Stimulated activated CD4-positive, alpha-beta T cell treated with anti-CD3 and anti-CD28 coated beads, TNF-alpha, amount 100 ng/mL, for 24 hours (primary cell): Measurements from ENCODE around the gene PRKCG.
A peak's percentile ranks its signal among the peaks of the same experiment; 100 is the strongest.

Source experiments
- DNase-seq, 3 experiments: peaks; one replicate each; pipeline ENCODE4 v3.0.0-alpha.2; 2020; ENCODE audit warnings: low read depth in 3 of 3

PRKCG gene

DNA sequence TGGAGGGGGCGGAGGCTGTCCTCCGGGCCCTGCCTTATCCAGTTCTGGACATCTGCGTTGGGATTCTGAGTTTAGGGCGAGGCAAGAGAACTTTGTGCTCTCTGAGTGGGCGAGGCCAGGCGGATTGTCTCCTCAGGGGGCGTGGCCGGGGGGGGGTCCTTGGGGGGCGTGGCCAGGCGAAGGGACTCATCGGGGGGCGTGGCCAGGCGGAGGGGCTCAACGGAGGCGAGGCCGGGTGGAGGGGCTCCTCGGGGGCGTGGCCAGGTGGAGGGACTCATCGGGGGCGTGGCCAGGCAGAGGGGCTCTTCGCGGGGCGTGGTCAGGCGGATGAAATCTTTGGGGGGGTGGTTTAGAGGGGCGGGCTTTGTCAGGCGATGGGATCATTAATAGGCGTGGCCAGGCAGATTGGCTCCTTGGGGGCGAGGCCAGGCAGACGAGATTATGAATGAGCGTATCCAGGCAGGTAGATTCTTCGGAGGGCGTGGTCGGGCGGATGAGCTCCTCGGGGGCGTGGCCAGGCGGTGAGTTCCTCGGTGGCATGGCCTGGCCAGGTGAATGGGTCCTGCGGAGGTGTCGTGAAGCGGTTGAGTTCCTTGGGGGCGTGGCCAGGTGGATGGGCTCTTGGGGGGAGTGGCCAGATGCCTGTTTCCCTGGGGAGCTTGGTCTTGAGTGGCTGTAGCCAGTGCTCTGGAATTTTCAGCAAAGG is 16.8 kb downstream of the PRKCG start:
- DNase-seq = no peak

DNA sequence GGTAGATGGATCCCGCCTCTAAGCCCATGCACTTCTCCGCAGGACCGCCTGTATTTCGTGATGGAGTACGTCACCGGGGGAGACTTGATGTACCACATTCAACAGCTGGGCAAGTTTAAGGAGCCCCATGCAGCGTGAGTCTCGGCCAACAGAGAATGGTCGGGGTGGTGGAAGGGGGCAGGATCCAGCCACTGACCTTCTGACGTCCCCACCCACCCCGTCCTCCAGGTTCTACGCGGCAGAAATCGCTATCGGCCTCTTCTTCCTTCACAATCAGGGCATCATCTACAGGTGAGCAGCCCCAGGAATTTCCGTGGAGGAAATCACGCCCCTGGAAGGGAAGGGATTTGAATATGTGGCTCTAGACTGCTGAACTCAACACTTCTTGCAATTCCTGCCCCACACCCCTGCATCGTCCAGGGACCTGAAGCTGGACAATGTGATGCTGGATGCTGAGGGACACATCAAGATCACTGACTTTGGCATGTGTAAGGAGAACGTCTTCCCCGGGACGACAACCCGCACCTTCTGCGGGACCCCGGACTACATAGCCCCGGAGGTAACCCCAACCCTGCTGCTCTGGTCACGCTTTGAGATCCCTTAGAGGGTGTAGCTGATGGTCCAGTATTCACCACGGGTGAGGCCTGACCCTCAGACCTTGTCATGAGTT is 18.3 kb downstream of the PRKCG start:
- no peak for DNase-seq

DNA sequence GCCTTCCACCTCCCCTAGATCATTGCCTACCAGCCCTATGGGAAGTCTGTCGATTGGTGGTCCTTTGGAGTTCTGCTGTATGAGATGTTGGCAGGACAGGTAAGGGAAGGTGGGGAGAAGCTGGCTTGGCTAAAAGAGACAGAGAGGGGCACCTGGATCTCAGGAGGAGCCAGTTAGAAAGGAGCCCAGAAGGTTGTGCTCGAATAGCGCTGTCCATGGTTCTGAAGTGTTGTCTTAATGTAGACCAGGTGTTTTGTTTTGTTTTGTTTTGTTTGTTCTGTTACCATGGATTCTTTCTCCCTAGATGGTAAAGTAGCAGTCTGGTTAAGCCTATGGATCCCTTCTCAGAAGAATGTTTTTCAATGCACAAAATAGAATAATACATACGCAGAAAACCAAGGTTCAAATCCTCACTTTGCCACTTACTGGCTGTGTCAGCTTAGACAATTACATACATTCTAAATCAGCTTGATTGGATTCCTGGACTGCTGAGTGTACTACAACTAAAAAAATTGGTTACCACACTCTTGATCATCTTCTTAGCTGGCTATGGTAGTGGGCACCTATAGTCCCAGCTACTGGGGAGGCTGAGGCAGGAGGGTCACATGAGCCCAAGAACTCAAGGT is 21.2 kb downstream of the PRKCG start:
- DNase-seq = no peak

DNA sequence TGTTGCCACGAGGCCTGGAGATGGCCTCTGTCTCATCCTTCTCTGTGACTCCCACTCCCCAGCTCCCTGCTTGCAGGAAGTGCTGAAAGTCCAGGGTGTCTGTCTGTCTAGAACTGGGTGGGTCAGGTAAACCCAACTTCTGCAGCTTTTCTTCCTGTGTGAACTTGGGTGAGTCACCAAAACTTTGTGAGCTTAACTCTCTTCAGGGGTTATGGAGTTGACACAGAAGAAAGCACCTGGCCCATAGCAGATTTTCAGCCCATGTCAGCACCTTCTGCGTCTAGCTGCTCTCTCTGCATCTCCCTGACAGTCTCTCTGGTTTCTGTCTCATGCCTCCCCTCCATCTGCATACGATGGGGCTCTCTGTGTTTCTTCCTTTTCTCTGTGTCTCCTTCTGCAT is 22.9 kb downstream of the PRKCG start:
- DNase-seq = no peak

DNA sequence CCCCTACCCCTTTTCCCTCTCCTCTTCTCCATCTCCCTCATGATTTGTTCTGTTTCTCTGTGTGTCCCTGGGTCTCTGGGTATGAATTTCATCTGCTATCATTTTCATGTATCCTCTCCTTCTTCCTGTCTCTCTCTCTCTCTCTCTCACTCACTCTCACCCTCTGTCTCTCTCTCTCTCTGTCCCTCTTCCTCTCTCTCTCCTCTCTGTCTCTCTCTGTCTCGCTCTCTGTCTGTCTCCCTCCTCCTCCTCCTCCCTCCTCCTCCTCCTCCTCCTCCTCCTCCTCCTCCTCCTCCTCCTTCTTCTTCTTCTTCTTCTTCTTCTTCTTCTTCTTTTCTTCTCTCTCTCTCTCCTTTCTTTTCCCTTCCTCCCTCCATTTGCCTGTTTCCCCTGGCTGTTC is 23.8 kb downstream of the PRKCG start:
- DNase-seq = no peak

DNA sequence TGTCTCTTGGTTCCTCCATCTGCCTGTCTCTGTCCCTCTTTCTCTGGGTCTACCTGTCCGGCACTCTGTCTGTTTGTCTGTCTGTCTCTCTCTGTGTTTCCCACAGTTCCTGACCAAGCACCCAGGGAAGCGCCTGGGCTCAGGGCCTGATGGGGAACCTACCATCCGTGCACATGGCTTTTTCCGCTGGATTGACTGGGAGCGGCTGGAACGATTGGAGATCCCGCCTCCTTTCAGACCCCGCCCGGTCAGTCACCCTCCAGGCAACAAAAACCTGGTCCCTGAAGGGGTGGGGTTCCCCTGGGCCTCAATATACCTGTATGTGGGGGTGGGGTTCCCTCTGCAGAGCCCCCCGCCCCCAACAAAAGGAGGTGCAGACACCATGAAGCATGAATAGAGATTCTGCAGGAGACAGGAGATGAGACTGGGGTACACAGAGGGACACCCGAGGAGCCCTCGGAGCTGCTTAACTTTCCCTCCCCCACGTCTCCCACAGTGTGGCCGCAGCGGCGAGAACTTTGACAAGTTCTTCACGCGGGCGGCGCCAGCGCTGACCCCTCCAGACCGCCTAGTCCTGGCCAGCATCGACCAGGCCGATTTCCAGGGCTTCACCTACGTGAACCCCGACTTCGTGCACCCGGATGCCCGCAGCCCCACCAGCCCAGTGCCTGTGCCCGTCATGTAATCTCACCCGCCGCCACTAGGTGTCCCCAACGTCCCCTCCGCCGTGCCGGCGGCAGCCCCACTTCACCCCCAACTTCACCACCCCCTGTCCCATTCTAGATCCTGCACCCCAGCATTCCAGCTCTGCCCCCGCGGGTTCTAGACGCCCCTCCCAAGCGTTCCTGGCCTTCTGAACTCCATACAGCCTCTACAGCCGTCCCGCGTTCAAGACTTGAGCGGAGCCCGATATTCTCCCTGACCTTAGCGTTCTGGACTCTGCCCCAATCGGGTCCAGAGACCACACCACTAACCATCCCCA is 24.5 kb downstream of the PRKCG start:
- peak; percentile 38 to 63 (median 44) for DNase-seq

DNA sequence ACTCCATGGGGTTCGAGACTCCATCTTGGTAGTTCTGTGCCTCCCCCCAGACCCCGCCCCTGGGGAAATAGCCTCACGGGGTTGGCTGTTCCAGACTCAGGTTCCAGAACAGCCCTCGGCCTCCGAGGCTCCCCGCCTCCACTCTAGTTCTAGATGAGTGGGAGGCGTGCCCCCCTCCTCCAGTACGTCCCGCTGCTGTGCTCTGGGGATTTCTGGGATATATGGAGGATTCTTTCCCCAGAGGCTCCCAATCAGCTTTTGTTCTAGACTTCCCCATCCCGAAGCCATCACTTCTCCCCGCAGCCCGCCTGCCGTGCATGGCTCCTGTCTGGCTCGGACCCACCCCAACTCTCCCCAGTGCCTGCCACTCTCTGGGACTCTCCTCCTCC is 25.2 kb downstream of the PRKCG start:
- DNase-seq = no peak

DNA sequence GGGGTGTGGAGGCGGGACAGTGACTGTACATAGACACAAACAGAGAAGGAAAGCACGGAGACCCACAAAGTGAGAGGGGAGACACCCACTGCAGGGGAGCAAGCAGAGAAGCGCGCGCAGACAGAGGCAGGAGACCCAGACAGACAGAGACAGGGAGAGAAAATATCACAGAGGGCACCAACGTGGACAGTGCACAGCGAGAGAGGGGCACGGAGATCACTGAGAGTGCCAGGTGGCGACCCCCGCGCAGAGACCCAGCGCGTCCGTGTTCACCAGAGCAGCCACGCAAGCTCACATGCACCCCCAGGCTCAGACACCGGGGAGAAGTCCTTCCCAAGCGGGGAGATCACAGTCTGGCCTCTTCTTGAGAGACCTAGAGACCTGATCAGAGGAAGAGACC is 25.7 kb downstream of the PRKCG start:
- no peak for DNase-seq

DNA sequence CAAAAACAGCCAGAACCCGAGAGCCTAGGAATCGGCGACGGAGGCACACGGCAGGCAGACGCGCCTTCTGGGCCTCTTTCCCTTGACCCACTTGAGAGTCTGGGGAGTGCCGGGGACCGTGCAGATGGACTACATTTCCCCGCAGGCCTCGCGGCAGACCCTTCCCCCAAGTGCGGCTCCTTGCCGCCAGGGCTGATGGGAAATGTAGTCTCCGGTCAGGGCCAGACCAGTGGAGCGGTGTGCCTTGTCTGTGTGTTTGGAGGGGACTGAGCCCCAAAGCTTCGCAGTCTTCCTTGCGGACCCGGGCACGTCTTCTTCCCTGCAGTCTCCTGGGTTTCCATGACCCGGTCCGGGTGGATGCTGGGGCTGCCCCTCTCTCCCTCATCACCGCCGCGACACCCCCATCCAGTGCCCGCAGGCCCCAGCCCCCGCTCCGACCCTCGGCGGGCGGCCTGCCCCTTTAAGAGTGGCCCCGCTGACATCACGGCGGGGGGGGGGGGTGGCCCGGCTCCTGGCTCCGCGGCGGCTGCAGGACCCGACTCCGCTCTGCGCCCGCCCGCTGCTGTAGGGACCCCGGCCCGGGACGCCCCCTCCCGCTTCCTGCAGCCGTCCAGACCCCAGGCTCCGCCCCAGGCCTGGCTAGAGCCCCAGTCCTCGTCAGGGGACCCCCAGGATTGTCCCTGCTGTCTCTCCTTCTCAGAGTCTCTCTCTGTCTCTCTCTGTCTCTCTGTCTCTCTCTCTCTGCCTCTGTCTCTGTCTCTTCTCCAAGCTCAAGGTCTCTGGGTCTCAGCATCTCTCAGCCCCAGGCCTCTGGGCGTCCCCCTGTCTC is 26.3 kb downstream of the PRKCG start:
- DNase-seq = peak; percentile 22 to 59 (median 35)

DNA sequence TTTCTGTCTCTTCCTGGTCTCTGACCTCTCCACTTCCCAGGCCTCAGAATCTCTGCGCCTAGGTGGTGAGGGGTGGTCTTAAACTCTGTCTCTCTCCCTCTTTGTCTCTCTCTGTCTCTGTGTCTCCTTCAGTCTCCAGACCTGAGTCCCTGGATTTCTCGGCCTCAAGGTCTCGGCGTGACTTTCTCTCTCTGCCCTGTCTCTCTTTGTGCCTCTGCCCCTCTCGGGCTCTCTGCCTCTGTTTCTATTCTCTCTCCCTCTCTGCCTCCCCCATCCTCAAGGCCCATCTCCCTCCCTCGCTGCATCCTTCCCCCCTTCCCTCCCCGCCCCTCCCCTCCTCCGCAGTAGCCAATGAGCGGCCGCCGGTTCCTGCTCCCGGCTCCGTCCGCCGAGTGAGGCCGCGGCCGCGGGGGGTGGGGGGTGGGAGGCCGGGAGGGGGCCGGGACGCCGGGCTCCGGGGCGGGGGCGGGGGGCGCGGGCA is 27.0 kb downstream of the PRKCG start, which contains the start of gene CACNG7:
CACNG7 (plus strand) TSS at position 344 of the 481 bp plus-strand sequence. CDS start 3,554 bp downstream, outside the sequence.
- DNase-seq = no peak

DNA sequence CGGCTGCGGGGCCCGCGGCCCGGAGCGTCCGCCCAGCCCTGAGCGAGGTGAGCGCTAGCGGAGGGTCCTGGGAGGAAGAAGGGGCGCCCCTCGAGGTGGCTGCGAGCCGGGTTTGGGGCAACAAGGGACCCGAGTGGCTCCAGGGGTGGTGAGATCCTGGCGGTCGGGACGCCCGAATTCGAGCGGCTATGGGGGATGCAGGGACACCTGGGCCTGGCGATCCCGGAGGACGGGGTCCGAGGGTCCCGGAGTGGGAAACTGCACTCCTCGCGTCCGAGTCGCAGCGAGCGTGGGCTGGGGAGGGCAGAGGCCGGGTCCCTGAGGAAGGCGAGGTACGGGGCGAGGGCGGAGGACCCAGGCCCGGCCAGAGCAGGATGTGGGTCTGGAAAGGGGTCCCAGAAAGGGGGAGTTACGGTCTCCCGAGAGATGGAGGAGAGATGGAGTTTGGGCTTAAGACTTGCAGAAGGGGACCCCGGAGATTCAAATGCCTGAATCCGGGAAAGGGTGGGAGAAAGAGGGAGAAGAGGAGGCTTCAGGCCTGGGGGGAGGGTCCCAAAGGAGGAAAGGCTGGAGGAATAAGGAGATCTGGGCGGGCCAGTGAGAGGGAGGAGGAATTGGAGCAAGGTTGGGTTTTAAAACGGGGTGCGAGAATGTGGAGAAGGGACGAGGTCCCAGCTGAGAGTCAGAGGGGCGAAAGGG is 27.6 kb downstream of the PRKCG start:
- no peak for DNase-seq

DNA sequence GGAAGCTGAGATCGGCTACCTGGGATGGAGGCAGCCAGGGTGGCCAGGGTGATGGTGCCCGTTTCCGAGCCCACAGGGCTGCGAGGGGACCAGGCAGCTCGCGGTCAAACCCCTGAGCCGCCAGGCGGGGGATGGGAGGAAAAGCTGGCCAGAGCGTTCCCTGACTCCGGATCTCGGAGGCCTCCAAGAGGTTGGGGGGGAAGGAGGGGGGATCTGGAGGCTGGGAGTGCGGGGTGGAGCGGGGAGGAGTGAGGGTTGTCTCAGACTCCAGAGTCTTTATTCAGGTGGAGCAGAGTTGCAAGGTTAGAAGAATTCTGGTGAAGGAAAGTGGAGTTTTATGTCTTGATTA is 28.1 kb downstream of the PRKCG start:
- no peak for DNase-seq

DNA sequence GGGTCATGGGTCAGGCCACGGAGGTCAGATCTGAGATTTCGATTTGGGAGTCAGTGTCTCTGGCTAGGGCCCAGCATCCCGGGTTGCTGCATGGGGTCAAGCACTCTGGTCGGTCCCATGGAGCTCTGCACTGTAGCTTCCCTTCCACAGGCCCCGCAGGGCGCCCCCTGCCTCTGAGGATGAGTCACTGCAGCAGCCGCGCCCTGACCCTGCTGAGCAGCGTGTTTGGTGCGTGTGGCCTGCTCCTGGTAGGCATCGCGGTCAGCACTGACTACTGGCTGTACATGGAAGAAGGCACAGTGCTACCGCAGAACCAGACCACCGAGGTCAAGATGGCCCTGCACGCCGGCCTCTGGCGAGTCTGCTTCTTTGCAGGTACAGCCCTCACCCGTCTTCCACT is 30.7 kb downstream of the PRKCG start:
- peak in 1 of 3 experiments; percentile 18 for DNase-seq

DNA sequence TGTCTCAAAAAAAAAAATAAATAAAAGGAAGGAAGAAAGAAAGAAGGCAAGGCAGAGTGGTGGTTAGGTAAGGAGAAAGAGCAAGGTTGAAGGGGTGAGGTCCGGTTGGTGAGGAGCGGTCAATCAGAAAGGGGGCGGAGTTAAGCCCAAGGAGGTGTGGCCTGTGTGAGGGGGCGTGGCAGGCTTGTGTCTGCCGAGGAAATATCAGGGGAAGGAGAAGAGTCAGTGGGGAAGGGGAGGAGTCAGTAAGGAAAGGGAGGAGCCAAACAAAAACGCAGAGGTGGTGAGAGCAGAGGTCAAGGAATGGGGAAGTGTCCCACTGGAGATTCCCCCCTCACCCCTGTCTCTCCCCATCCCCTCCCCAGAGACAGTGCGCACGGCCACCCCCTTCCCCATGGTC is 33.0 kb downstream of the PRKCG start:
- no peak for DNase-seq

DNA sequence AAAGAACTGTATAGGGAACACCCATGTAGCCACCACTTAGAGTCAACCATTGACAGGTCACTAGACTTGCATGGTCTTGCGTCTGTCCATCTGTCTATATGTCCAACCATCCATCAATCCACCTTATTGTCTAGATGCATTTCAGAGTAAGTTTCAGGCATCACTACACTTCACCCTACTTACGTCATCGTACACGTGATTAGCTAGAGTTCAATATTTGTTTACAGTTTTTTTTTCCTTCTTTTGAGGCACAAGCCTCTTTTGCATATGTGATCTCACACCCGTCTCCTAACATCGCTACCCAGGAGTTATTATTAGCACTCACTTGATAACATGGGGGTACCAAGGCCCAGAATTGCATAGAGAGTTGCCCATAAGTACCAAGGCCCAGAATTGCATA is 34.0 kb downstream of the PRKCG start:
- no peak for DNase-seq

DNA sequence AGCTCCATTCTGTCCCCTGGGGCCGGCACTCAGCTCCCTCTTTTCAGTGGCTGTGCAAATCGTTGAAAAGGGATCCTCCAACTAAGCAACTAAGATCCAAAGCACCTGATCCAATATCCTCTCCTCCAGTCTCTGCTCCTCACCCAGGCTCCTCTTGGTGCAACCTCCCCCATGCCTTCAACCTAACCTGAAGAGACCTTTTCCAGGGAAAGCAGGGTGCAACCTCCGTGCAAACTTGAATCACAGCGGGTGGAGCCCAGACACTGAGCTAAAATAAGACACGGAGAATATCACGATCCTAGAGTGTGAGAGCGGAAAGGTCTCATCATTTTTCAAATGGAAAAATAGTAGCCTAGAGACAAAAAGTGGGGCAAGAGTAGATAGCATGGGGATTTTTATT is 35.4 kb downstream of the PRKCG start:
- no peak for DNase-seq

DNA sequence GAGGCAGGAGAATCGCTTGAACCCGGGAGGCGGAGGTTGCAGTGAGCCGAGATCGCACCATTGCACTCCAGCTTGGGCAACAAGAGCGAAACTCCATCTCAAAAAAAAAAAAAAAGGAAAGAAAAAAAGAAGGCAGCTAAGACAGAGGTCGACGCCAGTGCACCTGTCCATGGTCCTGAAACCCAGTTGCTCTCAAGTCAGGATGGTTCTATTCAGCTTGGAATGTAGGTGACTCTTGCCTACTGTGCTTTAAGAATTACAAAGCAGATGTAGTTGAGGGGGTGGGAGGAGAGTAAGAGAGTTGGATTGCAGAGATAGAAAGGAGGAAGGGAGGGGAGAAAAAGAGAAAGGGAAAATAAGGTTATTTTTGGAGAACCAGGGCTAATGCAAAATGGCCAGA is 45.7 kb downstream of the PRKCG start:
- peak in 1 of 3 experiments; percentile 15 for DNase-seq

DNA sequence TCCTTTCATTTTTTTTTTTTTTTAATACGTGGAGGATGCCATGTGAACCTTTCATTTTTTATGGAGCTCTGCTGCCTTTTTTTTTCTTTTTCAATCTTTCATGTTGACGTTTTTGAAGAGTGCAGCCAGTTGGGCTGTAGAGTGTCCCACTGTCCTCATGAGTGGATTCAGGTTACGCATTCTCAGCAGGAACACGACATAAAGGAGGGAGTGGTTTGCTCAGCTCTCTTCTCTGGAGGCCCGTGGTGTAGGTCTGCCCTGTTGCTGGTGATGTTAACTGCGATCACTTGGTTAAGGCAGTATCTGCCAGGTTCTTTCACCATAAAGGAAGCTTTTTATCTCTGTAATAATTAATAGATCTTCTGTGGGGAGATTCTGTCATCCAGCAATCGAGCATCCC is 54.0 kb downstream of the PRKCG start:
- DNase-seq = no peak

DNA sequence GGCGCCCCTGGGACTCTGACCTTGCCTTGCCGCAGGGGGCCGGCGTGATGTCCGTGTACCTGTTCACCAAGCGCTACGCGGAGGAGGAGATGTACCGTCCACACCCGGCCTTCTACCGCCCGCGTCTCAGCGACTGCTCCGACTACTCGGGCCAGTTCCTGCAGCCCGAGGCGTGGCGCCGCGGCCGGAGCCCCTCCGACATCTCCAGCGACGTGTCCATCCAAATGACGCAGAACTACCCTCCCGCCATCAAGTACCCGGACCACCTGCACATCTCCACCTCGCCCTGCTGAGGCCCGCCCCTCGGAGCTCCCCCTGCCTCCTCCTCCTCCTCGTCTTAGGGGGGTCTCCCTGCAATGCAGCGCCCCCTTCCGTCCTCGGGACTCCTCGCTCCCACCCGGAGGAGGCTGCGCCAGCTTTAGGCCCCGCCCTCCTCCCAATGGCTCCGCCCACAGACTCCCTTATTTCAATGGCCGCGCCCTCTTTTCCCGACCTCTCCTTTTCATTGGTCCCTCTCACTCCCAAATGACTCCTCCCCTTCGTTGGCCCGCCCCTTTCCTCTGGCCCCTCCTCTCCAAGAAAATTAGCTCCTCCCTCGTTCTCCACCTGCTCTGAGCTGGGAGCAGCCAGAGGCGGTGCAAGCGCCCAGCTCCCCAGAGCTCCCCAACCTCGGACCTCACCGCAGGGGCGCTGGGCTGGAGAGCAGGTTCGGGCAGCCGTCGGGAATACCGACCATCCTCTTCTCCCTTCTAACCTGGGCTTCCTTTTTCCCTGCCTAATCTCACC is 60.2 kb downstream of the PRKCG start:
- peak in 1 of 3 experiments; percentile 14 for DNase-seq
